Adrenal gland (tissue), 12 donors: ENCODE measurements around the gene CDK13. TPM values are rescaled to one million over a fixed set of nuclear protein-coding genes. Genes with fewer than 3 reads are reported as not detected.
"Not testable (repeated sequence)": the region's sequence is repeated elsewhere in the genome, so short reads cannot be mapped to it uniquely, and the experiment has no call there.

Source experiments
- DNase-seq, 7 donors: peaks; one replicate each; pipeline ENCODE4 v3.0.0-alpha.2; 2019 to 2020
- H3K27ac ChIP-seq, 5 donors: fragments of 200-600 bp; sonication (generic) in 4 of 5; 1 replicate in 3 of 5; 2 replicates in 2 of 5; pipeline versions ENCODE4 v1.5.1 to v1.8.0; 2016 to 2020; ENCODE audit warnings: mild to moderate bottlenecking in 1 of 5
- H3K27me3 ChIP-seq: fragments of 200-600 bp; 2 replicates; pipeline ENCODE4 v1.8.0; 2021
- H3K36me3 ChIP-seq, 2 donors: fragments of 200-600 bp; replicated peaks in 1 of 2; 1 replicate in 1 of 2; 2 replicates in 1 of 2; pipeline versions ENCODE4 v1.5.1 to v1.8.0; 2018 to 2022
- H3K4me1 ChIP-seq, 2 donors: fragments of 200-600 bp; replicated peaks in 1 of 2; 1 replicate in 1 of 2; 2 replicates in 1 of 2; pipeline versions ENCODE4 v1.5.1 to v1.8.0; 2018 to 2021
- H3K4me3 ChIP-seq, 4 donors: fragments of 200-600 bp; sonication (generic) in 3 of 4; one replicate each; pipeline ENCODE4 v1.5.1; 2016 to 2018
- H3K9me3 ChIP-seq, 3 donors: fragments of 200-600 bp; sonication (generic) in 1 of 3; replicated peaks in 1 of 3; 1 replicate in 2 of 3; 2 replicates in 1 of 3; pipeline versions ENCODE4 v1.5.1 to v1.8.0; 2016 to 2021
- CTCF ChIP-seq, 6 experiments: fragments of 450-650 bp in 4 of 6; fragments of 200-600 bp in 2 of 6; sonication (generic) in 1 of 6; IDR thresholded peaks; 1 replicate in 5 of 6; 2 replicates in 1 of 6; pipeline versions ENCODE4 v1.5.1 to v1.8.0; 2016 to 2021; ENCODE audit warnings: antibody characterized with exemption in 6 of 6, mild to moderate bottlenecking in 2 of 6, moderate library complexity in 1 of 6
- POLR2A ChIP-seq, 2 donors: fragments of 450-650 bp; IDR thresholded peaks; one replicate each; pipeline ENCODE4 v1.6.1; 2017; ENCODE audit warnings: antibody characterized with exemption in 2 of 2, mild to moderate bottlenecking in 2 of 2, moderate library complexity in 1 of 2
- WGBS, 4 donors: extraction: QIAGEN DNeasy Blood & Tissue Kit in 2 of 4; methylation state at CpG; one replicate each; pipeline versions ENCODE4 v1.1.5 to v1.1.7; 2013 to 2017; 5-methylcytosine and 5-hydroxymethylcytosine counted together
- intact Hi-C, 2 donors: fragments of 100-400 bp; cut with DNase I; formaldehyde crosslinking; loops; one replicate each; pipeline versions ENCODE4 v1.14.1 to v1.15.0; 2022 to 2023
- polyA plus RNA-seq, 3 donors: library from polyadenylated mRNA; stranded (reverse); fragments of 200-250 nt in 2 of 3; fragments of 350-450 nt in 1 of 3; fragmentation: Illumina TruSeq in 1 of 3; extraction: RNeasy Lipid Tissue Mini Kit (QIAGEN cat#74804) in 1 of 3; gene quantifications; one replicate each; pipeline ENCODE4 v1.2.3, GENCODE V29; 2013 to 2014
- total RNA-seq, 9 donors: library from RNA; depleted of rRNA in 4 of 9; stranded (reverse); fragments of >200 nt in 4 of 9; fragments of 120-200 nt in 1 of 9; fragmentation: NEBNext Ultra II Directional in 1 of 9; extraction: Animal tissue kit (Norgen Biotek cat#: 25700) in 1 of 9; gene quantifications; one replicate each; pipeline versions ENCODE4 v1.1.0 to v1.2.4, GENCODE V29; 2013 to 2023
- donor health status: healthy with polysubstance abuse.
- donor health status: Bipolar disorder and iron deficiency.
- donor health status: DM: yes; HTN: yes; CAD: no.
- donor health status: DM: no; HTN: no; CAD: no.
- donor health status: DM: no; HTN: no; CAD: no.
- donor health status: DM: yes; HTN: yes; CAD: no.

CDK13 gene
- total and polyA plus RNA-seq, 12 donors = 21.2 to 77.7 (median 40.2) TPM

- H3K36me3 ChIP-seq = no peaks in the 10 kb centered on the region
- TF ChIP-seq CTCF (IDR thresholded peaks at IDR 0.05) (no peak), POLR2A (IDR thresholded peaks at IDR 0.05) (no peak)
- H3K4me1 ChIP-seq = no peaks in the 10 kb centered on the region
- intact Hi-C loops = no loop called here
- no peak overlapping the region for H3K4me3 ChIP-seq
- no peak overlapping the region for H3K27ac ChIP-seq
- DNase-seq = no peak
- no peaks in the 10 kb centered on the region for H3K9me3 ChIP-seq
- no peaks in the 10 kb centered on the region for H3K27me3 ChIP-seq
- 84 to 90% (median 89%) methylated on average over 5 of the region's 5 CpGs for WGBS, 4 donors
These were observed 170.0 kb downstream of the CDK13 start for GRCh38 chr7:40120020-40120419.

DNA sequence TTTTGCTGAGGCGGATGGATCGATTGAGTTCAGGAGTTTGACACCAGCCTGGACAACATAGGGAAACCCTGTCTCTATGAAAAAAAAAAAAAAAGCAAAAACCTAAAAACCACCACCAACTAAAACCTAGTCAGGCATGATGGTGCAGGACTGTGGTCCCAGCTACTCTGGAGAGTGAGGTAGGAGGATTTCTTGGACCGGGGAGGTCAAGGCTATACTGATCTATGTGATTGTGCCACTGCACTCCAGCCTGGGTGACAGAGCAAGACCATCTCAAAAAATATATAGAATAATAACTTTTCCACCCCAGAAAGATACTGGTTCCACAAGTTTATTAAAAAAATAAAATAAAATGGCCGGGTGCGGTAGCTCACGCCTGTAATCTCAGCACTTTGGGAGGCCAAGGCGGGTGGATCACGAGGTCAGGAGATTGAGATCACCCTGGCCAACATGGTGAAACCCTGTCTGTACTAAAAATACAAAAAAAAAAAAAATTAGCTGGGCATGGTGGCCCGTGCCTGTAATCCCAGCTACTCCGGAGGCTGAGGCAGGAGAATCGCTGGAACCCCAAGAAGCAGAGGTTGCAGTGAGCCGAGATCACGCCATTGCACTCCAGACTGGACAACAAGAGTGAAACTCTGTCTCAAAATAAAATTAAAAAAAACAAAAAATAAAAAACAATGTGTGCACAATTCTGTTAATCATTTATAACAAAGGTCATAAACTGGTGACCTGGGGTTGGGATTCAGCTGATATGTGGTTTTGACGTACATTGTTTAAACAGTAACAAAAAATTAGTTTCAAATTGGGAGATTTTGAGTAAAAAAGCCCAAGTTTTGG is 172.3 kb downstream of the CDK13 start:
- H3K36me3 ChIP-seq, H3K4me3 ChIP-seq, H3K9me3 ChIP-seq, intact Hi-C loops, DNase-seq, H3K27ac ChIP-seq, H3K27me3 ChIP-seq, H3K4me1 ChIP-seq: not testable (repeated sequence)
- 92 to 96% (median 95%) methylated on average over 14 of the region's 14 CpGs for WGBS, 4 donors

GRCh38 chr7:40122940-40123254 is 172.8 kb downstream of the CDK13 start:
- TF ChIP-seq POLR2A (IDR thresholded peaks at IDR 0.05) (no peak), CTCF (IDR thresholded peaks at IDR 0.05) (no peak)
- 98 to 100% (median 99%) methylated on average over 2 of the region's 2 CpGs for WGBS, 4 donors
- Histone ChIP-seq H3K9me3 (no peaks in the 10 kb centered on the region), H3K27me3 (no peaks in the 10 kb centered on the region), H3K4me1 (no peaks in the 10 kb centered on the region), H3K27ac (no peak overlapping the region), H3K4me3 (no peak overlapping the region), H3K36me3 (no peaks in the 10 kb centered on the region)
- intact Hi-C loops = no loop called here
- DNase-seq = no peak

GRCh38 chr7:40133561-40134427 is 183.7 kb downstream of the CDK13 start:
- TF ChIP-seq POLR2A (IDR thresholded peaks at IDR 0.05) (no peak), CTCF (IDR thresholded peaks at IDR 0.05) (peak in 1 of 6 experiments; percentile 6)
- Histone ChIP-seq H3K9me3 (no peaks in the 10 kb centered on the region), H3K4me3 (peak overlapping the region; percentile 13 to 97 (median 48)), H3K27ac (peak overlapping the region; percentile 42 to 93 (median 89)), H3K27me3 (no peaks in the 10 kb centered on the region), H3K36me3 (no peaks in the 10 kb centered on the region), H3K4me1 (peaks cover 18 to 25% of the 10 kb centered on the region in 2 donors)
- WGBS, 4 donors = 1 to 2% (median 1%) methylated on average over 17 to 36 of the region's 36 CpGs
- DNase-seq = peak in 1 of 7 donors; percentile 26
- intact Hi-C loops = no loop called here
